Kidney glomerular epithelial cell (primary cell): ENCODE measurements around the gene CPD.
"Not testable (repeated sequence)": the region's sequence is repeated elsewhere in the genome, so short reads cannot be mapped to it uniquely, and the experiment has no call there.

Source experiments
- DNase-seq: peaks from one replicate; lab custom pipeline; 2025; lab: John Stamatoyannopoulos, UW

Gene CPD

GRCh38 chr17:30378825-30379302 is at the start of gene CPD:
TSS of gene CPD (plus strand) at chr17:30378927. CDS start at chr17:30378981, 54 bp downstream.
- DNase-seq, result peak; percentile 88

- peak; percentile 29 for DNase-seq
These were observed 46.6 kb upstream of the CPD start for GRCh38 chr17:30332057-30332542.

GRCh38 chr17:30333503-30334360 is 45.0 kb upstream of the CPD start, which contains the start of gene TMIGD1:
TSS of gene TMIGD1 (minus strand) at chr17:30334057. CDS start at chr17:30332133, 1,924 bp downstream.
- DNase-seq, result no peak

- no peak for DNase-seq
These were observed 44.3 kb upstream of the CPD start for GRCh38 chr17:30334421-30334820.

GRCh38 chr17:30336369-30337171 is 42.2 kb upstream of the CPD start:
- DNase-seq, result peak; percentile 59

- DNase-seq, result no peak
These were observed 41.2 kb upstream of the CPD start for GRCh38 chr17:30337393-30337999.

GRCh38 chr17:30339086-30339485 is 39.6 kb upstream of the CPD start:
- DNase-seq, result no peak

GRCh38 chr17:30340801-30341356 is 37.8 kb upstream of the CPD start:
- DNase-seq, result no peak

GRCh38 chr17:30341703-30342249 is 37.0 kb upstream of the CPD start:
- DNase-seq, result no peak

- DNase-seq, result not testable (repeated sequence)
These were observed 35.5 kb upstream of the CPD start for GRCh38 chr17:30343244-30343643.

- DNase-seq, result no peak
These were observed 34.9 kb upstream of the CPD start for GRCh38 chr17:30343796-30344195.

- peak; percentile 40 for DNase-seq
These were observed 34.2 kb upstream of the CPD start for GRCh38 chr17:30344283-30345088.

- DNase-seq, result no peak
These were observed 33.7 kb upstream of the CPD start for GRCh38 chr17:30345089-30345433.

- DNase-seq, result no peak
These were observed 33.1 kb upstream of the CPD start for GRCh38 chr17:30345527-30346075.

- DNase-seq, result no peak
These were observed 32.4 kb upstream of the CPD start for GRCh38 chr17:30346221-30346795.

GRCh38 chr17:30347488-30347887 is 31.2 kb upstream of the CPD start:
- no peak for DNase-seq

GRCh38 chr17:30349252-30349651 is 29.5 kb upstream of the CPD start:
- no peak for DNase-seq

- not testable (repeated sequence) for DNase-seq
These were observed 27.5 kb upstream of the CPD start for GRCh38 chr17:30351263-30351662.

- DNase-seq, result no peak
These were observed 27.0 kb upstream of the CPD start for GRCh38 chr17:30351735-30352134.

- DNase-seq, result no peak
These were observed 26.4 kb upstream of the CPD start for GRCh38 chr17:30352240-30352814.
